Measurements from ENCODE around the gene SLC38A8. TPM values are rescaled to one million over a fixed set of nuclear protein-coding genes. Genes with fewer than 3 reads are reported as not detected.

SLC38A8 gene
- total RNA-seq, 4 donors from 2014 or later, result not detected

DNA sequence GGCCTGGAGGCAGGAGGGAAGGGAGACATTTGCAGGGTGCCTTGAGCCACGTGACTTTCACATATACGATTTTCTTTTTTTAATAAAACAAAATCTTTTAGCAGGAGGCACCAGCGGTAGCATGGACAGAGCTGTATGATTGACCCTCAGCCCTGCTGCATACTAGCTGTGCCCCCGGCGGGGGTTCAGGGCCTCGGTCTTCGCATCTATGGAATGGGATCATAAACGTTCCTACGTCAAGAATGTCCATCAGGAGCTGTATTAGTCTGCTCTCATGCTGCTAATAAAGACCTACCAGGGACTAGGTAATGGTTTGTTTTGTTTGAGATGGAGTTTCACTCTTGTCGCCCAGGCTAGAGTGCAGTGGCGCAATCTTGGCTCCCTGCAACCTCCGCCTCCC is 27.2 kb downstream of the SLC38A8 start:
- no peaks in the 10 kb centered on the region for H3K36me3 ChIP-seq
- no peaks in the 10 kb centered on the region for H3K4me1 ChIP-seq
- H3K27me3 ChIP-seq, result no peaks in the 10 kb centered on the region
- DNase-seq, result no peak
- intact Hi-C loops (cut with DNase I), result no loop called here
- H3K4me3 ChIP-seq (replicated peaks in 1 of 3), result no peak overlapping the region
- TF ChIP-seq, protein P1, sequence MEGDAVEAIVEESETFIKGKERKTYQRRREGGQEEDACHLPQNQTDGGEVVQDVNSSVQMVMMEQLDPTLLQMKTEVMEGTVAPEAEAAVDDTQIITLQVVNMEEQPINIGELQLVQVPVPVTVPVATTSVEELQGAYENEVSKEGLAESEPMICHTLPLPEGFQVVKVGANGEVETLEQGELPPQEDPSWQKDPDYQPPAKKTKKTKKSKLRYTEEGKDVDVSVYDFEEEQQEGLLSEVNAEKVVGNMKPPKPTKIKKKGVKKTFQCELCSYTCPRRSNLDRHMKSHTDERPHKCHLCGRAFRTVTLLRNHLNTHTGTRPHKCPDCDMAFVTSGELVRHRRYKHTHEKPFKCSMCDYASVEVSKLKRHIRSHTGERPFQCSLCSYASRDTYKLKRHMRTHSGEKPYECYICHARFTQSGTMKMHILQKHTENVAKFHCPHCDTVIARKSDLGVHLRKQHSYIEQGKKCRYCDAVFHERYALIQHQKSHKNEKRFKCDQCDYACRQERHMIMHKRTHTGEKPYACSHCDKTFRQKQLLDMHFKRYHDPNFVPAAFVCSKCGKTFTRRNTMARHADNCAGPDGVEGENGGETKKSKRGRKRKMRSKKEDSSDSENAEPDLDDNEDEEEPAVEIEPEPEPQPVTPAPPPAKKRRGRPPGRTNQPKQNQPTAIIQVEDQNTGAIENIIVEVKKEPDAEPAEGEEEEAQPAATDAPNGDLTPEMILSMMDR (IDR thresholded peaks at IDR 0.05), result no peak
- no peak for TF ChIP-seq POLR2A (IDR thresholded peaks at IDR 0.05)
- no peaks in the 10 kb centered on the region for H3K9me3 ChIP-seq
- no peak overlapping the region for H3K27ac ChIP-seq
- 77 to 85% methylated on average over 11 to 12 of the region's 12 CpGs for WGBS, 2 donors

DNA sequence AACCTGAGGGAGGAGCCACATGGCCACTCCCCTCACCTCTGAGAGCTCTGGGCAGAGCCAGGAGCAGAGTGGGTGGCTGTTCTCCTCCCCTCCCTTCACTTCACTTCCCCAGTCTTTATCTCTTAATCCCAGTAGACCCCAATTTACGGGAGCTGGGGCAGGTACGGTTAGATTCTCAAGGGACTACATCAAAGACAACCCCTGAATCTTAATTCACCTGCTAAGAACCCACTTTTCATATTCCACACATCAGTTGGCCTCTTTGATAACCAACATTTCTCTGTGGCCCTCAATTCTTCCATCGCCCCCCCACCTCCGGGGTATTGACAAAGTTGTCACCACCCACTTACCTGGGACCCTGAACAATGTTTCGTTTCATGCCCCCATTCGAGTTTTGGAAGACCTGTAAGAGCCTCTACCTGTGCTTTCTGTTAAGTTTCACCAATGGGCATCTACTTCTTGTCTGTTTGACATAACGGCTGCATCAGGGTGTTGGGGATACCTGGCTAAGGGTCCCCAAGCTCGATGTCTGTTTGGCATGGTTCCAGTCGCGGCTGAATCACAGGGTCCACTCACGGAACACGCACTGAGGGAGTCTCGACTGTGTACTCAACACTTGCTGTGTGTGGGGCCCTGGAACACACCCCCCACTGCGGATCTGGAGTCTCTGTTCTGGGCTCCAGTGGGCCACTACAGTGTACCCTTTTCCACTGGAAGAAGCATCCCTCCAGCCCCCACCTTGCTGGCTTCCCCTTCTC is 27.8 kb downstream of the SLC38A8 start:
- Histone ChIP-seq H3K36me3 (no peaks in the 10 kb centered on the region), H3K27me3 (no peaks in the 10 kb centered on the region), H3K4me1 (no peaks in the 10 kb centered on the region), H3K27ac (no peak overlapping the region), H3K9me3 (no peaks in the 10 kb centered on the region), H3K4me3 (replicated peaks in 1 of 3) (no peak overlapping the region)
- WGBS, 2 donors, result 75 to 76% methylated on average over 12 to 14 of the region's 14 CpGs
- no peak for DNase-seq
- TF ChIP-seq POLR2A (IDR thresholded peaks at IDR 0.05), result no peak
- TF ChIP-seq, protein P1 (IDR thresholded peaks at IDR 0.05), result no peak
- intact Hi-C loops (cut with DNase I), result no loop called here

DNA sequence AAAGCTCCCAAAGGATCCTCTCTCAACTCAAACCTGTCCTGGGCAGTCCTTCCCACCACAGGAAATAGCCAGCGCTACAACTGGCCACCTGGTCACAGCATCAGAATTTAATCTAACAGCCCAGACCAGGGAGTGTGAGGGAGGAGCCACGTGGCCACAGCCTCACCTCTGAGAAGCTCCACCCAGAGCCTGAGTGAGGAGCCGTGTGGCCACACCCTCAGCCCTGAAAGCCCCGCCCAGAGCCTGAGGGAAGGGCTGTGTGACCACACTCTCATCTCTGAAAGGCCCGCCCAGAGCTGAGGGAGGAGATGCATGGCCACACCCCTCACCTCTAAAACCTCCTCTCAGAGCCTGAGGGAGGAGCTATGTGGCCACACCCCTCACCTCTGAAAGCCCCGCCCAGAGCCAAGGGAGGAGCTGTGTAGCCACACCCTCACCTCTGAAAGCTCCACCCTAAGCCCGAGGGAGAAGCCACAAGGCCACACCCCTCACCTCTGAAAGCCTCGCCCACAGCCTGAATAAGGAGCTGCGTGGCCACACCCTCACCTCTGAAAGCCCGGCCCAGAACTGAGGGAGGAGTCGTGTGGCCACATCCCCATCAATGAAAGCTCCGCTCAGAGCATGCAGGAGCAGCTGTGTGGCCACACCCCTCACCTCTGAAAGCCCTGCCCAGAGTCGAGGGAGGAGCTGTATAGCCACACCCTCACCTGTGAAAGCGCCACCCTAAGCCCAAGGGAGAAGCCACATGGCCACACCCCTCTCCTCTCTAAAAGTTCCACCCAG is 28.6 kb downstream of the SLC38A8 start:
- no peak for TF ChIP-seq POLR2A (IDR thresholded peaks at IDR 0.05)
- TF ChIP-seq, protein P1 (IDR thresholded peaks at IDR 0.05), result no peak

DNA sequence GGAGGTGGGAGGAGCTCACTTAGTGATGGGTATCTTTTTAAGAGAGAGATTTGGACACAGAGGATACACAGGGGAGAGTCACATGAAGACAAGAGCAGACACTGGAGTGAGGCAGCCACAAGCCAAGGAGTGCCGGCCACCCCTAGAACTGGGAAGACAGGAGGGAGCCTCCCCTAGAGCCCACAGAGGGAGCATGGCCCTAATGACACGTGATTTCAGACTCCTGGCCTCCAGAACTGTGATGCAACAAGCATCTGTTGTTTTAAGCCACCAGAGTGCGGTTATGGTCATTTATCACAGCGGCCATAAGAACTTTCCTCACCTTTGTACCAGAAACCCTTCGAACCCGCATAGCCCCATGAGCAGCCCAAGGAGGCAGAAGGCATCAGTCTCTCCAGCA is 33.3 kb downstream of the SLC38A8 start:
- no peaks in the 10 kb centered on the region for H3K9me3 ChIP-seq
- H3K4me1 ChIP-seq, result no peaks in the 10 kb centered on the region
- no peak for TF ChIP-seq POLR2A (IDR thresholded peaks at IDR 0.05)
- TF ChIP-seq, protein P1 (IDR thresholded peaks at IDR 0.05), result no peak
- no peak for DNase-seq
- no peaks in the 10 kb centered on the region for H3K27me3 ChIP-seq
- H3K27ac ChIP-seq, result no peak overlapping the region
- no peak overlapping the region for H3K4me3 ChIP-seq (replicated peaks in 1 of 3)
- intact Hi-C loops (cut with DNase I), result no loop called here
- H3K36me3 ChIP-seq, result no peaks in the 10 kb centered on the region
- WGBS, 2 donors, result 86 to 89% methylated on average over 6 of the region's 6 CpGs

More for the DNA sequence above, 28.6 kb downstream of the SLC38A8 start:
- no peaks in the 10 kb centered on the region for H3K27me3 ChIP-seq
- intact Hi-C loops (cut with DNase I), result no loop called here
- WGBS, 2 donors, result 12 to 28% methylated on average over 3 to 9 of the region's 14 CpGs
- H3K36me3 ChIP-seq, result no peaks in the 10 kb centered on the region
- no peaks in the 10 kb centered on the region for H3K4me1 ChIP-seq
- H3K27ac ChIP-seq, result no peak overlapping the region
- peak; percentile 39 to 47 for DNase-seq
- H3K9me3 ChIP-seq, result no peaks in the 10 kb centered on the region
- H3K4me3 ChIP-seq (replicated peaks in 1 of 3), result no peak overlapping the region

DNA sequence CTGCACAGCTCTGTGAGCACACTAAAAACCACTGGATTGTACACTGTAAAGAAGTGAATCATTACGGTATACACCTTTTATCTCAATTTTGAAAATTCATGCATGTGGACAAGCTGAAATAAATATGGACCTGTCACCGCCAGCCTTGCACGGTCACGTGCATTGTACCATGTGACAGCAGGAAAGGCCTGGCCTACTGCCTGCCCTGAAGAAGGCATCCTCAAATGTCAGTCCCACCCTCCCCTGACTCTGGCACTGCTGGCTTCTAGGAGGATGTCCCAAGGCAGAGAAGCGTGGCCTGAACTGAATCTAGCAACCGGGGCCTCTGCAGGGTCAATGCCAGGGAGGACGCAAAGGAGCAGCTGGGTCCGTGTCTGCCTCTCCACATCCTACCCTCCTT is 34.6 kb downstream of the SLC38A8 start:
- Histone ChIP-seq H3K9me3 (no peaks in the 10 kb centered on the region), H3K27me3 (no peaks in the 10 kb centered on the region), H3K4me1 (no peaks in the 10 kb centered on the region), H3K4me3 (replicated peaks in 1 of 3) (no peak overlapping the region), H3K36me3 (no peaks in the 10 kb centered on the region), H3K27ac (no peak overlapping the region)
- no peak for DNase-seq
- WGBS, 2 donors, result 68 to 79% methylated on average over 8 of the region's 8 CpGs
- intact Hi-C loops (cut with DNase I), result no loop called here
- no peak for TF ChIP-seq POLR2A (IDR thresholded peaks at IDR 0.05)
- TF ChIP-seq, protein P1 (IDR thresholded peaks at IDR 0.05), result no peak

All from thyroid gland (tissue), 4 donors.